LNCAP (cell line): ENCODE measurements around the gene HTR3E.

Experiments
- CTCF ChIP-seq: fragments of 450-650 bp; IDR thresholded peaks from 2 replicates; pipeline ENCODE4 v1.5.1; 2017; ENCODE audit warnings: mild to moderate bottlenecking

Gene HTR3E

GRCh38 chr3:184117636-184118035 lies 20.8 kb downstream of the HTR3E start:
- TF ChIP-seq CTCF: no peak

- TF ChIP-seq CTCF: no peak
Measured at GRCh38 chr3:184126006-184126405, 29.1 kb downstream of the HTR3E start.

- peak; percentile 41; the same call in 1 of the 2 replicates for TF ChIP-seq CTCF
Measured at GRCh38 chr3:184129012-184129411, 32.1 kb downstream of the HTR3E start.

GRCh38 chr3:184132945-184133344 lies 36.1 kb downstream of the HTR3E start:
- TF ChIP-seq CTCF: no peak

- no peak for TF ChIP-seq CTCF
Measured at GRCh38 chr3:184133840-184134745, 37.2 kb downstream of the HTR3E start.

DNA sequence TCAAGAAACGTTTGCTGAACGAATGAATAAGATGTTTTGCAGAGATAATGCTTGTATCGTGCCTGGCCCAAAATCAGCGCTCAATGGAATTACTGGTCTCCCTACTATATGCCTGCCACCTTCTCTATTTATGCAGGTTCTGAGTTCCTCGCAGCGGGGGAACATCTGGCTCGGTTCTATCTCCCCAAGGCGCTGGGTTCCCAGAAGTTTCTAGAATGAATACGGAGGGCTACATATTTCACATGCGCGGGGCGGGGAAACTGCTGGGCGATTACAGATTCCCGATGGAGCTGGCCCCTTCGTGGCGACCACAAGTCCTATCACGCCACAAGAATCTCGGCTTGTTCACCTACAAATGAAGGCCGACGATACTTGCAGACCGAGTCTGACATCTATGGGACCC lies 37.9 kb downstream of the HTR3E start:
- no peak for TF ChIP-seq CTCF

DNA sequence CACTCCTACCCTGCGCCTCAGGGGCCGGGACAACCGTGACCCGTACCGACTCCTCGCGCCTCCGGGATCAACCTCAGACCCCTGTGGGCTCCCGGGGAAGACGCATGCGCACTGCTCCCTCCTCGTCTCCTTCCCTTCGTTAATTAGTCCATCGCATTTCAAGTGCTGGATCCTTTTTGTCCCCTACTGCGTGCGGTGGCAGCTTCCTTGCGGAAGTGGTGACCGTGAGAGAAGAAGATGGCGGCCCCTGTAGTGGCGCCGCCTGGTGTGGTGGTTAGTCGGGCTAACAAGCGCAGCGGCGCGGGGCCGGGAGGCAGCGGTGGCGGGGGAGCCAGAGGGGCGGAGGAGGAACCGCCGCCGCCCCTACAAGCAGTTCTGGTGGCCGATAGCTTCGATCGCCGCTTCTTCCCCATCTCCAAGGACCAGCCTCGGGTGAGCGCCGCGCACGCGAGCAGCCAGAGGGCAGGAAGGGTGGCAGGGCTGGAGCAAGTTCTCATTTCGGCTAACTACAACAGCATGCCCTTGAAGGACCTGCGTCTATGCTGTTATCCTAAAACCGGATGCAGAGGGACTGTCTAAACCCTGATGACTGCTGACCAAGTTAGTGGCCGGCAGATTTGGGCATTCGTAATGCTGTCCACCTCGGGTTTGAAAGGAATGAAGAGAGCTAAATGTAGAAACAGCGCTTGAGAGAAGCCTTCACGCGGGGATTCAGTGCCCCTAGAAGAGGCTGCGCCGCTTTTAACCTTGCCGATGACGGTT lies 38.5 kb downstream of the HTR3E start, which contains the start of gene EIF2B5:
Gene EIF2B5, plus strand, starts transcription at position 210 of the 762 bp plus-strand sequence. Its CDS starts 28 bp downstream, at position 238.
- peak; percentile 42; the same call in 1 of the 2 replicates for TF ChIP-seq CTCF
